ENCODE measurements around the gene MYH7. TPM values are rescaled to one million over a fixed set of nuclear protein-coding genes. Genes with fewer than 3 reads are reported as not detected.
A peak's percentile ranks its signal among the peaks of the same experiment; 100 is the strongest.
"Not testable (repeated sequence)": the region's sequence is repeated elsewhere in the genome, so short reads cannot be mapped to it uniquely, and the experiment has no call there.

The MYH7 gene
- 12,717 TPM for total RNA-seq
- long read RNA-seq, full-length matches to known transcripts = 4,153 of 19,971 reads
- long read RNA-seq, partial matches to known transcripts = 15,186 of 19,971 reads
- long read RNA-seq, other reads (novel, unspliced or antisense) = 632 of 19,971 reads

GRCh38 chr14:23435543-23436326, at the start of gene MYH7:
MYH7 (minus strand) TSS chr14:23435660; CDS start chr14:23433732, 1,928 bp downstream.
- ATAC-seq = peak; percentile 56
- DNase-seq = peak; percentile 82
- intact Hi-C loops (cut with micrococcal nuclease) = no loop called here

DNA sequence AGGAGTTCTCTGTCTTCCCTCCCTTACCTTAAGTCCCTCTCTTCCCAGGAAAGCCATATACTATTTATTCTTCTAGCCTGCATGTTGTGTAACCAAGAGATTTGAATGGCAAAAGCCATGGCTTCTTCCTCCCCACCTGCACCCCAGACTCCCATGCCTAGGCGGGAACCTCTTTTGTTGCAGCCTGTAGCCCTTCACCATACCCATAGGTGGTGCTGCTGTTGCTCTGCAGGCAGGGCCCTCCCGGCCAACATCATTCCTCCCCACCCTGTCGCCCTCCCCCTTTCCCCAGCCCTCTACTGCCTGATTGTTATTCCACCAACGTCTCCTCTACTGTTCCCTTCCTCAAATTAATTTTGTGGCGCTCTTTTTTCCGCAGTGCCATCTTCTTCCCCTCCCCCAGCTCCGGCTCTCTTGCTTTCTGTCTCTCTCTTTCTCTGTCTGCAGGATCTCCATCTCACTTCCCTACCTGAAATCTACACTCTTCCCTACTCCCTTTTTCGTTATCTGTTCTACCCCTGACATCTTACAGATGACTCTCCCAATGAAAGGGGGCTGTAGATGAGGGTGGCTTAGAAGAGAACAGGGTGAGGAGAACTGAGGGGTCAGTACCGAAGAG, 47.9 kb upstream of the MYH7 start:
- intact Hi-C loops (cut with micrococcal nuclease) = no loop called here
- no peak for DNase-seq
- ATAC-seq = no peak

- ATAC-seq (no peak), DNase-seq (no peak)
- intact Hi-C loops (cut with micrococcal nuclease) = no loop called here
Observed at GRCh38 chr14:23482823-23483148, 47.3 kb upstream of the MYH7 start.

DNA sequence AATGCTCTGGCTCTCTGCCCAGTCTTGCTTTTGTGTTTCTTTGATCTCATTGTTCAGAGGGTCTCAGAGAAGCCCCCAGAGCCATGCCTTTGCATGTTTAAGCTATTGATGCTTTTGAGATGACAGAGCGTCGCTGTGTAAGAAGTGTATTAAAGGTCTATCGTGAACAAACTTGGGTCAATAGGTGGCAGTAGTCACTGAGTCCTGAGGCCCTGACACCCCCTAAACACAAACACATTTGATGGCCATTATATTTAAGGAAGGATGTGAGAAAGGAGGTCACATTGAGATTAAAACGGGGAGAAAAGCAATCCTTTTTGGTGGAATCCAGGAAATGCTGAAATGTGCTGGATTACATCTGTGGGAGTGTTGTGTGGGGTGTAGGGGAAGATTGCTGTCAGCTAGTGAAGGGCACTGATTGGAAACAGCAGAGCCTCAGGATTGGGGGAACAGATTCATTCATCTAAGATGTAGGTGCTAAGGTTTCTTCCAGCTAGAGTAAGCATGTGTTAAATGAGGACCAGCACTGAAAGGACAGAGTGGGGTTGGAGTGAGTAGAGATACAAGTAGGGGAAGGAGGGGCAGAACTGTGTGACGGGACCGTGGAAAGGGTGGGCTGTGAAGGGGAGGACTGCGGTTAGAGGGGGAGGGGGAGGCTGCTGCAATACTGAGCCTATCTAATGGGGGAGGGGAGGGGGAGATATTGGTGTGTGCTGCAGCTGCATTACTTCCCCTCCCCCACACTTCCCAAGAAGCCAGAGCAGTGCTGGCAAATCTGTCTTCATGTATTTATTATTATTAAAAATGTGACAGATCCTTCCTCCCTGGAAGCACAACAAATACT, 46.7 kb upstream of the MYH7 start:
- DNase-seq = no peak
- intact Hi-C loops (cut with micrococcal nuclease) = no loop called here
- ATAC-seq = no peak

GRCh38 chr14:23481362-23481970, 46.0 kb upstream of the MYH7 start:
- no peak for DNase-seq
- intact Hi-C loops (cut with micrococcal nuclease) = no loop called here
- ATAC-seq = no peak

DNA sequence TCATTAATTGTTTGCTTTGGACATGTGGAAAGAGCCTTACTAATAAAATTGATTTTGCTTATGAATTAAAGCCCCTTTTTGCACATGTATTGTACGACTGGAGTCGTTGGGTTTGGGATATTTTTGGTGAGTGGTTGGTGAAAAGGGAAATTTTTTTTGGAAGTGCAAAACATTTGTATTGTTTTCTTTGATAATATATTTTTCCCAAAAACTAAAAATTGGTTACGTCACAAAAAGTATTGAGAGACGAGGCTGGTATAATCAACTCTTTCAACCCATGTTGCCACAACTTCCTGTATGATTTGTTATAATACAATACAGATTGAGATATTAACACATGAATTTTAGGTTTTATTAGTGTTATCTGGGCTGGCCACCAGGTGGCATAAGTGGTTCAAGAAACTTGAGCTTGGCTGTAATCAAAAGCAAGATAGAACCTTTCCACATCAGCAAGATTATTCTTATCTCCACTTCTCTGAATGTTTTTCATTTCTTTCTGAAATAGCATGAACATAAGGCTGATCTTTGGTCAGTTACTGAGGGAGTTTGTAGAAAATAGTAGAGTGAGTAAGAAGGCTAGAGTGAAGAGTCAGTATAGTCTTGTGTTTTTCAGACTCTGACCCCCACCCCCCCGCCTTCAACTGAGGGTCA, 42.8 kb upstream of the MYH7 start:
- intact Hi-C loops (cut with micrococcal nuclease) = loop anchor here (5.0 kb wide), 1 partner anchor 79 kb away; the partner anchor contains the start of gene THTPA
- DNase-seq (peak; percentile 44), ATAC-seq (peak; percentile 51)

DNA sequence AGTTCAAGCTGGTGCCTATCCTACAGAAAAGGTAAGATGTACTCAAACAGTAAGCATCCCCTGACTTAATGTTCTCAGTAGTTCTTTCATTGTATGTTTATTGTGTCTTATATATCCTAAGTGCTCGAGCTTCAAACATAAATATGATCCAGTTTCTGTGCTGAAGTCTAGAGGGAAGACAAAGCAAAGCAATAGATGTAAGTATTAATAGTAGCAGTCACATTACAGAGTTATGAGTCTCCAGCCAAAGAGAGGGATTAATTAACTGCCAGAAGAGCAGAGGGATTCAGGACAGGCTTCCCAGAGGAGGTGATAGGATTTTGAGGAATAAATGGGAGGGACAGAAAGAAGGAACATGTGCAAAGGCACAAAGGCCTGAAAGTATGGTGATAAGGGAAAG, 35.5 kb upstream of the MYH7 start:
- intact Hi-C loops (cut with micrococcal nuclease) = no loop called here
- ATAC-seq (no peak), DNase-seq (no peak)

GRCh38 chr14:23469906-23470403, 34.5 kb upstream of the MYH7 start:
- intact Hi-C loops (cut with micrococcal nuclease) = no loop called here
- peak; percentile 11 for ATAC-seq
- DNase-seq = no peak

DNA sequence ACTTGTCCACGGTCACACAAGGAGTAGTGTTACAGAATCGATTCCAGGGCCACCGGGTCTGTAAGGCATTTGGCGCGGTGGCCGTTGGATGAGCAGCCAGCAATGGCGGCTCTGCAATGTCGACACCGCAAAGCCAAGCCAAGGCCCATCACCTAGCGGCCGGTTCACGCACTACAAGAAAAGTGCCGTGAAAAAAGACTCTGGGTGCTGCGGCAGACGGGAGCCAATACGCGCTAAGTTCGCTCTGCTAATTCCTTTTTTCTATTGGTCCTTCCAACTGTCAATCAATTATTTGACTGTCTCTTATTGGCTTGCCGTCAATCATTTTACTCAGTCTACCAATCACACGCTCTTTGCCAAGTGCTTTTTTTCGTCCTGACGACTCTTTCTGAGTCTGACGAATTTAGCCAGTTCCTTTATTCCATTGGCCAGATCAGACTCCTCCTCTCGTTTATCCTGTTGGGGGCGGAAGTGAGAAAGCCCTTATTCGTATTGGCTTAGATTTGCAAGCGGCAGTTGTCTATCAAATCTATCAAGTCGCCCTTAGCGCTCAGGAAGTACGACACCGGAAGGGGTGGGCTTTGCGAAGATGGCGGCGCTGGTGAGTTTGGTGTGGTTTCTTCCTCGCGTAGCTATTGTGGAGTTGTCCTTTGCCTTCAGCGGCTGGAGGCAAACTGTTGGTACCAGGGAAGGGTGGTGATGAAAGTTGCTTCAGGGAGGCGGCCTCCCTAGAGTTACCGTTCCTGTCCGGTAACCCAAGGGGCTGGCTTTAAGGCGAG, 33.9 kb upstream of the MYH7 start, which contains the start of gene NGDN:
TSS of gene NGDN (plus strand) at position 577 of the 779 bp plus-strand sequence. CDS start at position 590, 13 bp downstream.
- ATAC-seq (peak; percentile 93), DNase-seq (peak; percentile 95)
- intact Hi-C loops (cut with micrococcal nuclease) = no loop called here

DNA sequence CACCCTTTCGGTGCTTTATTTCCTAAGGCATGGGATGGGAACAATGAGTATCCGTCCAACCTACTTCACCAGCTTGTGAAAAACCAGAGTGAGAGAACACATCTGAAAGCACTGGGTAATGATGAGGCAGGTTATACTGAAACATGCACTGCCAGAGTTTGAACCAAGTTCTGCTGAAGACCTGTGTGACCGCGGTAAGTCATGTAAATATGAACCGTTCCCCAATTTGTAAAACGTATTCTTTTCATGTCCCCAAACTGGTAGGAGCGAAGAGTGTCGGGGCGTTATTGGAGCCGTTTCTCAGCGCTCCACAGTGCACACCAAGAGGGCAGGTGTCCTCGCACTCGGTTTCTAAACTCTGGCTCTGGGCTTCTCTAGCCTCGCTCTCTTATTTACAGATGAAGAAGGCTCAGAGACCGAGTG, 33.3 kb upstream of the MYH7 start:
- DNase-seq (no peak), ATAC-seq (peak; percentile 38)
- intact Hi-C loops (cut with micrococcal nuclease) = no loop called here

GRCh38 chr14:23465261-23465660, 29.8 kb upstream of the MYH7 start:
- intact Hi-C loops (cut with micrococcal nuclease) = no loop called here
- ATAC-seq (no peak), DNase-seq (no peak)

- ATAC-seq (no peak), DNase-seq (no peak)
- intact Hi-C loops (cut with micrococcal nuclease) = no loop called here
Observed at GRCh38 chr14:23464700-23465099, 29.2 kb upstream of the MYH7 start.

DNA sequence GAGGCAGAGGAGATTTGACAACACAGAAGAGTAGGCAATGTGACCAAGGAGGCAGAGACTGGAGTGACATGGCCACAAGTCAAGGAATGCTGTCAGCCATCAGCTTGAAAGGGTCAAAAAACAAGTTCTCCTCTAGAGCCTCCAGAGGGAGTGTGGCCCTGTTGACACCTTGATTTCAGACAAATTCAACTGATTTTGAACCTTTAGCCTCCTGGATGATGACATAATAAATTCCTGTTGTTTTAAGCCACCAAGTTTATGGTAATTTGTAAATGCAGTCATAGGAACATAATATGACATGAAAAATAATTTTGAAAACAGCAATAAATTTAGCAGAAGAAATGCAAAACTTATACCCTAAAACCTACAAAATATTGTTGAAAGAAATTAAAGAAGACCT, 25.5 kb upstream of the MYH7 start:
- intact Hi-C loops (cut with micrococcal nuclease) = no loop called here

DNA sequence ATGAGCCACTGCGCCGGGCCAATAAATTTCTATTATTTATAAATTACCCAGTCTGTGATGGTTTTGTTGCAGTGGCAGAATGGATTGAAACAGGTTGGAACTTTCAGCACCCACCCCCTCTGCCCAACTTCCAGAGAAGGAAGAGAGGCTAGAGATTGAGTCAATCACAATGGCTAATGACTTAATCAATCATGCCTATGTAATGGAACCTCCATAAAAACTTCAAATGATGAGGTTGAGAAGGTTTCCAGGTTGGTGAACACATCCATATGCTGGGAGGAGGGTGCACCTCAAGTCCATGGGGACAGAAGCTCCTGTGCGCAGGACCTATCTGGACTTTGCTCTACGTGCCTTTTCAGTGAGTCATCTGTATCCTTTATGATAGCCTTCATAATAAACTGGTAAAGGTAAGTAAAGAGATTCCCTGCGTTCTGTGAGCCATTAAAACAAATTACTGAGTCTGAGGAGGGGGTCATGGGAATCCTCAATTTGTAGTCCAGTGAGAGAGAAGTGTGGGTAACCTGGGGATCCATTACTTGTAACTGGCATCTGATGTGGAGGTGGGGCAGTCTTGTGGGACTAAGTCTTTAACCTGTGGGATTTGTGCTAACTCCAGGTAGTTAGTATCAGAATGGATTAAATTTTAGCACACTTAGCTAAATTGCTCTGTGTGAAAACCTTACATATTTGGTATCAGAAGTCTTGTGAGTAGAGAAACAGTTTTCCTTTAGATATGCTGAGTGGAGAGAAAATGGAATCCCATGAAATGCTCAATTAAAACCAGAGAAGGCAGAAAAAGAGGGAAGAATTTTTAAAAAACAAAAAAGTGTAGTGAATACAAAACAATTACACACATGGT, 22.4 kb upstream of the MYH7 start:
- DNase-seq (no peak), ATAC-seq (peak; percentile 17)
- intact Hi-C loops (cut with micrococcal nuclease) = loop anchor here (10.0 kb wide), 1 partner anchor 133 kb away; the partner anchor contains the start of gene PABPN1

More for the DNA sequence above, 25.5 kb upstream of the MYH7 start:
- no peak for ATAC-seq
- no peak for DNase-seq

- ATAC-seq = peak; percentile 84
- DNase-seq = not testable (repeated sequence)
- intact Hi-C loops (cut with micrococcal nuclease) = loop anchor here (10.0 kb wide), 1 partner anchor 132 kb away; the partner anchor contains the start of gene PABPN1
Observed at GRCh38 chr14:23456883-23457586, 21.6 kb upstream of the MYH7 start.

GRCh38 chr14:23454445-23454856, 19.0 kb upstream of the MYH7 start:
- no peak for ATAC-seq
- intact Hi-C loops (cut with micrococcal nuclease) = loop anchor here (10.0 kb wide), 1 partner anchor 130 kb away; the partner anchor contains the start of gene PABPN1
- DNase-seq = no peak
